A673 (cell line): ENCODE data around the gene ZDHHC8. TPM values are rescaled to one million over a fixed set of nuclear protein-coding genes. Genes with fewer than 3 reads are reported as not detected.

ENCODE experiments used
- BruUV-seq: library from RNA; stranded (reverse); fragments of 400-500 nt; replicated peaks from 2 replicates; lab custom pipeline; 2021; lab: Mats Ljungman, UMichigan
- CTCF ChIA-PET: fragments of 300-600 bp; sonication (Branson Sonifier 250); formaldehyde crosslinking; loops from one replicate; lab custom pipeline; 2022; ENCODE audit warnings: antibody characterized with exemption; lab: Charles Lee
- POLR2A ChIA-PET: fragments of 300-600 bp; sonication (Branson Sonifier 250); formaldehyde crosslinking; loops from one replicate; lab custom pipeline; 2022; ENCODE audit warnings: antibody characterized with exemption; ENCODE audit not compliant: low non-redundant PET; lab: Charles Lee
- DNase-seq: peaks from one replicate; pipeline ENCODE4 v3.0.0-alpha.2; 2015; ENCODE audit warnings: low spot score
- H3K27ac ChIP-seq: fragments of 200-600 bp; sonication (generic); 2 replicates; pipeline ENCODE4 v1.5.1; 2016; ENCODE audit warnings: mixed run types, low read depth, mild to moderate bottlenecking, mixed read lengths, antibody characterized with exemption, low read length; ENCODE audit not compliant: poor library complexity, severe bottlenecking
- H3K27me3 ChIP-seq: fragments of 200-600 bp; sonication (generic); replicated peaks from 2 replicates; pipeline ENCODE4 v1.6.1; 2017; ENCODE audit warnings: mixed run types, low read depth, mild to moderate bottlenecking, mixed read lengths, antibody characterized with exemption, low read length; ENCODE audit not compliant: insufficient read depth, poor library complexity
- H3K36me3 ChIP-seq: fragments of 200-600 bp; sonication (generic); 2 replicates; pipeline ENCODE4 v1.6.1; 2016; ENCODE audit warnings: mixed run types, mild to moderate bottlenecking, mixed read lengths, antibody characterized with exemption, low read length; ENCODE audit not compliant: insufficient read depth, poor library complexity, severe bottlenecking
- H3K4me1 ChIP-seq: fragments of 200-600 bp; sonication (generic); 2 replicates; pipeline ENCODE4 v1.6.1; 2017; ENCODE audit warnings: mixed run types, mild to moderate bottlenecking, mixed read lengths, antibody characterized with exemption, low read length; ENCODE audit not compliant: insufficient read depth, poor library complexity, severe bottlenecking
- H3K4me3 ChIP-seq: fragments of 200-600 bp; sonication (generic); 2 replicates; pipeline ENCODE4 v1.5.1; 2016; ENCODE audit warnings: low read depth, mixed run types, mild to moderate bottlenecking, mixed read lengths, low read length; ENCODE audit not compliant: poor library complexity, severe bottlenecking
- H3K9me3 ChIP-seq: fragments of 200-600 bp; sonication (generic); 2 replicates; pipeline ENCODE4 v1.6.1; 2016; ENCODE audit warnings: mixed run types, low read depth, mild to moderate bottlenecking, mixed read lengths, antibody characterized with exemption, low read length; ENCODE audit not compliant: poor library complexity, severe bottlenecking
- EZH2 ChIP-seq: fragments of 200-600 bp; sonication (generic); IDR thresholded peaks from 2 replicates; pipeline ENCODE4 v1.6.1; 2017; ENCODE audit warnings: borderline replicate concordance, low read depth, mild to moderate bottlenecking, mixed read lengths, antibody characterized with exemption, low read length; ENCODE audit not compliant: poor library complexity, severe bottlenecking
- intact Hi-C: fragments of 100-400 bp; cut with micrococcal nuclease; formaldehyde crosslinking; loops from one replicate; pipeline ENCODE4 v1.10.0; 2022; ENCODE audit not compliant: unreplicated experiment
- total RNA-seq: library from RNA; stranded (reverse); gene quantifications from 2 replicates; pipeline ENCODE4 v1.2.3, GENCODE V29; 2021
- TF ChIP-seq, protein P1 (sequence below): fragments of 300-800, 200-600 bp; sonication (generic); conservative IDR thresholded peaks from 2 replicates; pipeline ENCODE4 v1.5.1; 2017; ENCODE audit warnings: low read depth, mild to moderate bottlenecking, antibody characterized with exemption, low read length, moderate library complexity, mixed read lengths

Gene ZDHHC8
- total RNA-seq, 1 experiment from 2014 or later: 58.8 TPM

- BruUV-seq: no TSS peak
- no peaks in the 10 kb centered on the region for H3K9me3 ChIP-seq
- H3K36me3 ChIP-seq: no peaks in the 10 kb centered on the region
- no peaks in the 10 kb centered on the region for H3K27me3 ChIP-seq
- intact Hi-C loops: no loop called here
- H3K4me3 ChIP-seq: no peak overlapping the region
- TF ChIP-seq, protein P1, sequence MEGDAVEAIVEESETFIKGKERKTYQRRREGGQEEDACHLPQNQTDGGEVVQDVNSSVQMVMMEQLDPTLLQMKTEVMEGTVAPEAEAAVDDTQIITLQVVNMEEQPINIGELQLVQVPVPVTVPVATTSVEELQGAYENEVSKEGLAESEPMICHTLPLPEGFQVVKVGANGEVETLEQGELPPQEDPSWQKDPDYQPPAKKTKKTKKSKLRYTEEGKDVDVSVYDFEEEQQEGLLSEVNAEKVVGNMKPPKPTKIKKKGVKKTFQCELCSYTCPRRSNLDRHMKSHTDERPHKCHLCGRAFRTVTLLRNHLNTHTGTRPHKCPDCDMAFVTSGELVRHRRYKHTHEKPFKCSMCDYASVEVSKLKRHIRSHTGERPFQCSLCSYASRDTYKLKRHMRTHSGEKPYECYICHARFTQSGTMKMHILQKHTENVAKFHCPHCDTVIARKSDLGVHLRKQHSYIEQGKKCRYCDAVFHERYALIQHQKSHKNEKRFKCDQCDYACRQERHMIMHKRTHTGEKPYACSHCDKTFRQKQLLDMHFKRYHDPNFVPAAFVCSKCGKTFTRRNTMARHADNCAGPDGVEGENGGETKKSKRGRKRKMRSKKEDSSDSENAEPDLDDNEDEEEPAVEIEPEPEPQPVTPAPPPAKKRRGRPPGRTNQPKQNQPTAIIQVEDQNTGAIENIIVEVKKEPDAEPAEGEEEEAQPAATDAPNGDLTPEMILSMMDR: no peak
- TF ChIP-seq EZH2: no peak
- H3K27ac ChIP-seq: no peak overlapping the region
- CTCF ChIA-PET: no interaction called here
- POLR2A ChIA-PET: no interaction called here
- DNase-seq: peak; percentile 18
- no peaks in the 10 kb centered on the region for H3K4me1 ChIP-seq
These were observed 37.7 kb downstream of the ZDHHC8 start for GRCh38 chr22:20169253-20169822.

DNA sequence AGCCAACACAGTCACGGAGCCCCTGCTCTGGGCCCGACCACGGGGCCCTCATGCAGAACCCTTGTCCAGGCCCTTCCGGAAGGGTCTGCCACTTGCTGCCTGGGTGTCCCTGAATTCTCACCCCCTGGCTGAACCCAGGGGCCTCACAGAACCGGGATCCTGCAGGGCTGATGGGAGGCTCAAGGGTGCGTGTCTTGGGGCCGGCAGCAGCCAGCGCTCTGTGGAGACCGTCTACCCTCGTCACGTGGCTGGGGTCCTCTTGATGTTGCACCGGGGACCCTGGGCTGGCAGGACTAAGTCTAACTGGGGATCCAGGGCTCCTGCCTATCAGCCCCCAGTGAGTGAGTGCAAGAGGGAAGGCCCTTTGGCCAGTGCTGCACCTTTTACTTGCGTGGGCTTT, 38.6 kb downstream of the ZDHHC8 start:
- BruUV-seq: no TSS peak
- H3K9me3 ChIP-seq: no peaks in the 10 kb centered on the region
- H3K4me1 ChIP-seq: no peaks in the 10 kb centered on the region
- intact Hi-C loops: no loop called here
- TF ChIP-seq EZH2: no peak
- TF ChIP-seq, protein P1: no peak
- no peak overlapping the region for H3K4me3 ChIP-seq
- H3K27me3 ChIP-seq: no peaks in the 10 kb centered on the region
- CTCF ChIA-PET: no interaction called here
- POLR2A ChIA-PET: no interaction called here
- no peak overlapping the region for H3K27ac ChIP-seq
- no peaks in the 10 kb centered on the region for H3K36me3 ChIP-seq
- no peak for DNase-seq

DNA sequence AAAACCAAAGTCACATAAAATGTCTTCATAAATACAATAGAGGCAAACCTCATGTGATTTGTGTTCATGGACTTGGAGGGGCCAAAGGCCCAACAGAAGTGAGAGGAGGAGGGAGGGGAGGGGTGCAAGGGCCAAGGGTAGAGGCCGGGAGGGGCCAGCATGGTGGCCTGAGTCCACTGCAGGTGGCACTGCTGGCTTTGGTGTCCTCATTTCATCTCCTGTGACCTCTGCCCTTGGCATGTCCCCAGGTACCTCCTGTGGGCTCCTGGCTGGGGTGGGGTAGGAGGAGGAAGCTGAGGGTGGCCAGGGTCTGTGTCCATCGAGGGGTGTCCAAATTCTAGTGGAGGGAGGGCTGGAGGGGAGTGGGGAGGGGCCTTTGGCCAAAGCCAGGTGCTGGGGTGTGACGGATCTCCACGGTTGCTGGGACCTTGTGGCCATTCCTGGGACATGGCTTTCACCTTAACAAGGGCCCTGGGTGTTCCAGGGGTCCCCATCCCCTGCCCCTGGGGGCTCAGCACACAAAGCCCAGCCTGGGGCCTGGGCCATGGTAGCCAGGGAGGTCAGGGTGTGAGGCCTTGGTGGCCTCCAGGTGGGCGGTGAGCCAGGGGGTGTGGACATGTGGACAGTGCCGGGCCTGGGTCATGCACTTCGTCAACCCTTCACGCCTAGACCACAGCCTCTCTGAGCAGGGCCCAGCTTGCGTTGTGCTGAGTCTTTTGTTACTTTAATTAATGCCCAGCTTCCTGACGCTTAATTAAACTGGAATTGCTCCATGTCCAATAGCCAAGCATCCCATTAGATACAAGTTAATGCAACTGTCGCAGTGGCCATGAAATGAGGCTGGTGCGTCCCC, 39.9 kb downstream of the ZDHHC8 start:
- no peaks in the 10 kb centered on the region for H3K9me3 ChIP-seq
- no peak overlapping the region for H3K4me3 ChIP-seq
- TF ChIP-seq, protein P1: no peak
- TF ChIP-seq EZH2: no peak
- H3K27ac ChIP-seq: no peak overlapping the region
- DNase-seq: no peak
- no peaks in the 10 kb centered on the region for H3K36me3 ChIP-seq
- H3K4me1 ChIP-seq: no peaks in the 10 kb centered on the region
- ChIA-PET CTCF (no interaction called here), POLR2A (no interaction called here)
- BruUV-seq: no TSS peak
- no peaks in the 10 kb centered on the region for H3K27me3 ChIP-seq
- intact Hi-C loops: no loop called here
